MM.1S (cell line): ENCODE results near the gene GDI1.

Experiments used
- EZH2 ChIP-seq: fragments of 300-600 bp; sonication (generic); optimal IDR thresholded peaks from 2 replicates; pipeline ENCODE3; 2017; ENCODE audit warnings: low read depth, mild to moderate bottlenecking, antibody characterized with exemption, low read length, mixed read lengths
- TF ChIP-seq, protein P1 (sequence below): fragments of 300-600 bp; sonication (generic); IDR thresholded peaks from 2 replicates; pipeline ENCODE4 v1.5.1; 2016; ENCODE audit warnings: antibody characterized with exemption, low read length, mixed read lengths

DNA sequence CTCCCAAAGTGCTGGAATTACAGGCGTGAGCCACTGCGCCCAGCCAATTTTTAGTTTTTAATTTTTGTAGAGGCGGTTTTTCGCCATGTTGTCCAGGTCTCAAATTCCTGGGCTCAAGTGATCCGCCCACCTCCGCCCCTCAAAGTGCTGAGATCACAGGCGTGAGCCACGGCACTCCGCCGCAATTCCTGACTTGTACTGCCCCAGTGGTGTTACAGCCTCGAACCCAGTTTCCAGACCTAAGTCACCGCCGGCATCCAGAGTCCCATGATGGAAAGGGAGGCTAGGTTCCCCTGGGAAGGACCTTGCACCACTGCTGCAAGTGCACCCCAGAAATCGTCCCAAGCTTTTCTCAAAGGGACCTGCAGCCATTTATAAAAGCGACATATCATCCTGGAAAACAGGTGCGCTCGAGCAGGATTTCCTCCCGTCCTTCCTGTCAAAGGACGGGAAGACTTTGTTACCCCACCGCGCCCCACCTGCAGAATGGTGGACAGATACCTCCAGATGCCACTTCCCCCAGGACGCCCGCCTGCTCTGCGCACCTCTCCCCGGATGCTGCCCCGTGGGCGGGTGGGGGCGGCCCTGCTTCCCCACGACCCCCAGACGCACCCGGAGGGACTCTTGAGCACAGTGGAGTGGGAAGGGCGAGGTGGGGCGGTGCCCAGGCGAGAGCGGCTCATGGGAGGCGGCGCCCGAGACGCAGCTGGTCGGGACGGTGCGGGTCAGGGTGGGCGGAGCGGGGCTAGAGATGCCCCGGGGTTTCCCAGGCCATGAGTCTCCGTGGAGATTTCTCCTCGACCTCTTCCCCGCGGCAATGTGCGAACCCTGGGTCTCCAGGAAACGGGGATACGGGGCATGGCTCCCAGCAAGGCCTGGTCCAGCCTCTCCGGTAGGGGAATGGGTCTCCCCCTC, 39.7 kb upstream of the GDI1 start:
- TF ChIP-seq, protein P1, sequence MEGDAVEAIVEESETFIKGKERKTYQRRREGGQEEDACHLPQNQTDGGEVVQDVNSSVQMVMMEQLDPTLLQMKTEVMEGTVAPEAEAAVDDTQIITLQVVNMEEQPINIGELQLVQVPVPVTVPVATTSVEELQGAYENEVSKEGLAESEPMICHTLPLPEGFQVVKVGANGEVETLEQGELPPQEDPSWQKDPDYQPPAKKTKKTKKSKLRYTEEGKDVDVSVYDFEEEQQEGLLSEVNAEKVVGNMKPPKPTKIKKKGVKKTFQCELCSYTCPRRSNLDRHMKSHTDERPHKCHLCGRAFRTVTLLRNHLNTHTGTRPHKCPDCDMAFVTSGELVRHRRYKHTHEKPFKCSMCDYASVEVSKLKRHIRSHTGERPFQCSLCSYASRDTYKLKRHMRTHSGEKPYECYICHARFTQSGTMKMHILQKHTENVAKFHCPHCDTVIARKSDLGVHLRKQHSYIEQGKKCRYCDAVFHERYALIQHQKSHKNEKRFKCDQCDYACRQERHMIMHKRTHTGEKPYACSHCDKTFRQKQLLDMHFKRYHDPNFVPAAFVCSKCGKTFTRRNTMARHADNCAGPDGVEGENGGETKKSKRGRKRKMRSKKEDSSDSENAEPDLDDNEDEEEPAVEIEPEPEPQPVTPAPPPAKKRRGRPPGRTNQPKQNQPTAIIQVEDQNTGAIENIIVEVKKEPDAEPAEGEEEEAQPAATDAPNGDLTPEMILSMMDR = no peak
- no peak for TF ChIP-seq EZH2
